ENCODE measurements around the gene TBC1D4. TPM values are rescaled to one million over a fixed set of nuclear protein-coding genes. Genes with fewer than 3 reads are reported as not detected.

TBC1D4 gene
- total RNA-seq, 1 experiment from 2014 or later: 15.1 TPM

DNA sequence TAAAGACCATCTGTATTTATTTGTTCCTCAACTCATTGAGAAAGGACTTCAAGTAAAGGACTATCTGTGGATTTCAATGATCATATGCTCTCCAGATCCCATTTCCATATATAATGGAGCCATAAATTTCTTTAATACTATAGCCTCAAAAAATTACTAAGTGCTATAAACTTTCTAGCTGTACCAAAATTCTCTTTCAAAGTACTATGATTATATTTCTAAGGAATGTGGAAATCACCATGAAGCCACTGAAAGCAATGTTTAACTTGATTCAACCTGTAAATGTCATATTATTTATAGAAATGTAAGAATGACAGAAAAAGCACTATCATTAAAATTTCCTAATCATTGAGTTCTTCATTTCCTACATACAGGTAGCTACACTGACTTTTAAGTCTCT is 20.7 kb downstream of the TBC1D4 start:
- Histone ChIP-seq H3K4me1 (ENCODE audit: insufficient read depth, low read length) (no peaks in the 10 kb centered on the region), H3F3A (ENCODE audit: low read length, unreplicated experiment) (no peaks in the 10 kb centered on the region), H2AFZ (ENCODE audit: low read length) (no peak overlapping the region), H3K4me3 (ENCODE audit: low read length) (no peak overlapping the region), H3K9me3 (ENCODE audit: low read length) (no peaks in the 10 kb centered on the region), H3K9me2 (replicated peaks; ENCODE audit: low read length) (no peaks in the 10 kb centered on the region), H3K9ac (ENCODE audit: low read length) (no peak overlapping the region), H3K27me3 (ENCODE audit: low read length) (no peaks in the 10 kb centered on the region), H3K4me2 (ENCODE audit: low read length) (no peak overlapping the region), H3K79me2 (ENCODE audit: low read length) (peaks cover 7% of the 10 kb centered on the region; the same call in 1 of the 2 replicates), H4K20me1 (ENCODE audit: low read length) (no peaks in the 10 kb centered on the region), H3K36me3 (ENCODE audit: low read depth, low read length) (peaks cover 5% of the 10 kb centered on the region; the same call in 1 of the 2 replicates), H3K27ac (ENCODE audit: low read length) (no peak overlapping the region)
- ATAC-seq (no peak), DNase-seq (no peak)
- intact Hi-C loops (cut with micrococcal nuclease): no loop called here
- POLR2A ChIA-PET (ENCODE audit: unreplicated experiment): no interaction called here
- CTCF ChIA-PET: no interaction called here
- BruUV-seq (replicated peaks): no TSS peak
- no peak for TF ChIP-seq EZH2phosphoT487 (IDR thresholded peaks at IDR 0.05; ENCODE audit: borderline replicate concordance, low read length)
- TF ChIP-seq EZH2 (IDR thresholded peaks at IDR 0.05; ENCODE audit: low read length, unreplicated experiment): no peak
- TF ChIP-seq, protein P1, sequence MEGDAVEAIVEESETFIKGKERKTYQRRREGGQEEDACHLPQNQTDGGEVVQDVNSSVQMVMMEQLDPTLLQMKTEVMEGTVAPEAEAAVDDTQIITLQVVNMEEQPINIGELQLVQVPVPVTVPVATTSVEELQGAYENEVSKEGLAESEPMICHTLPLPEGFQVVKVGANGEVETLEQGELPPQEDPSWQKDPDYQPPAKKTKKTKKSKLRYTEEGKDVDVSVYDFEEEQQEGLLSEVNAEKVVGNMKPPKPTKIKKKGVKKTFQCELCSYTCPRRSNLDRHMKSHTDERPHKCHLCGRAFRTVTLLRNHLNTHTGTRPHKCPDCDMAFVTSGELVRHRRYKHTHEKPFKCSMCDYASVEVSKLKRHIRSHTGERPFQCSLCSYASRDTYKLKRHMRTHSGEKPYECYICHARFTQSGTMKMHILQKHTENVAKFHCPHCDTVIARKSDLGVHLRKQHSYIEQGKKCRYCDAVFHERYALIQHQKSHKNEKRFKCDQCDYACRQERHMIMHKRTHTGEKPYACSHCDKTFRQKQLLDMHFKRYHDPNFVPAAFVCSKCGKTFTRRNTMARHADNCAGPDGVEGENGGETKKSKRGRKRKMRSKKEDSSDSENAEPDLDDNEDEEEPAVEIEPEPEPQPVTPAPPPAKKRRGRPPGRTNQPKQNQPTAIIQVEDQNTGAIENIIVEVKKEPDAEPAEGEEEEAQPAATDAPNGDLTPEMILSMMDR (conservative IDR thresholded peaks at IDR 0.05; ENCODE audit: low read depth, low read length): no peak

DNA sequence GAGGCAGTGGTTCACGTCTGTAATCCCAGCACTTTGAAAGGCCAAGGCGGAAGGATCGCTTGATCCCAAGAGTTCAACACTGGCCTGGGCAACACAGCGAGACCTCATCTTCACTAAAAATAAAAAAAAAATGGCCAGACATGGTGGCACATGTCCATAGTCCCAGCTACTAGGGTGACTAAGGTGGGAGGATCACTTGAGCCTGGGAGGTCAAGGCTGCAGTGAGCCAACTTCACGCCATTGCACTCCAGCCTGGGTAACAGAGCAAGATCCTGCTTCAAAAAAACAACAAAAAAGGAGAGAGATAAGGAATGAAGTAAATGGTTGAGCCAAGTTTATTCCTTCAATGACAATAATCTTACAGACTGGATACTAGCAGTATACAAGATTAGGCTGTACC is 21.3 kb downstream of the TBC1D4 start:
- Histone ChIP-seq H3K4me3 (ENCODE audit: low read length) (no peak overlapping the region), H2AFZ (ENCODE audit: low read length) (no peak overlapping the region), H4K20me1 (ENCODE audit: low read length) (no peaks in the 10 kb centered on the region), H3K9ac (ENCODE audit: low read length) (no peak overlapping the region), H3K27me3 (ENCODE audit: low read length) (no peaks in the 10 kb centered on the region), H3F3A (ENCODE audit: low read length, unreplicated experiment) (no peaks in the 10 kb centered on the region), H3K4me2 (ENCODE audit: low read length) (no peak overlapping the region), H3K9me3 (ENCODE audit: low read length) (no peaks in the 10 kb centered on the region), H3K27ac (ENCODE audit: low read length) (no peak overlapping the region), H3K4me1 (ENCODE audit: insufficient read depth, low read length) (no peaks in the 10 kb centered on the region), H3K36me3 (ENCODE audit: low read depth, low read length) (peaks cover 5% of the 10 kb centered on the region; the same call in 1 of the 2 replicates), H3K79me2 (ENCODE audit: low read length) (0 out of 2 replicates have a peak, but pooled peaks cover 1% of the 10 kb centered on the region), H3K9me2 (replicated peaks; ENCODE audit: low read length) (no peaks in the 10 kb centered on the region)
- BruUV-seq (replicated peaks): no TSS peak
- POLR2A ChIA-PET (ENCODE audit: unreplicated experiment): no interaction called here
- DNase-seq (no peak), ATAC-seq (no peak)
- TF ChIP-seq EZH2phosphoT487 (IDR thresholded peaks at IDR 0.05; ENCODE audit: borderline replicate concordance, low read length) (no peak), EZH2 (IDR thresholded peaks at IDR 0.05; ENCODE audit: low read length, unreplicated experiment) (no peak)
- TF ChIP-seq, protein P1 (conservative IDR thresholded peaks at IDR 0.05; ENCODE audit: low read depth, low read length): no peak
- CTCF ChIA-PET: no interaction called here
- intact Hi-C loops (cut with micrococcal nuclease): no loop called here

GRCh38 chr13:75458696-75459422 is 23.1 kb downstream of the TBC1D4 start:
- POLR2A ChIA-PET (ENCODE audit: unreplicated experiment): no interaction called here
- CTCF ChIA-PET: no interaction called here
- H3K4me1 ChIP-seq (ENCODE audit: insufficient read depth, low read length): no peaks in the 10 kb centered on the region
- no peaks in the 10 kb centered on the region for H3F3A ChIP-seq (ENCODE audit: low read length, unreplicated experiment)
- no peaks in the 10 kb centered on the region for H4K20me1 ChIP-seq (ENCODE audit: low read length)
- H3K9ac ChIP-seq (ENCODE audit: low read length): no peak overlapping the region
- no peaks in the 10 kb centered on the region for H3K9me3 ChIP-seq (ENCODE audit: low read length)
- intact Hi-C loops (cut with micrococcal nuclease): no loop called here
- no peak overlapping the region for H3K27ac ChIP-seq (ENCODE audit: low read length)
- no peak for ATAC-seq
- no peak for TF ChIP-seq EZH2phosphoT487 (IDR thresholded peaks at IDR 0.05; ENCODE audit: borderline replicate concordance, low read length)
- TF ChIP-seq EZH2 (IDR thresholded peaks at IDR 0.05; ENCODE audit: low read length, unreplicated experiment): no peak
- TF ChIP-seq, protein P1 (conservative IDR thresholded peaks at IDR 0.05; ENCODE audit: low read depth, low read length): no peak
- no peaks in the 10 kb centered on the region for H3K36me3 ChIP-seq (ENCODE audit: low read depth, low read length)
- H3K4me2 ChIP-seq (ENCODE audit: low read length): no peak overlapping the region
- no peaks in the 10 kb centered on the region for H3K9me2 ChIP-seq (replicated peaks; ENCODE audit: low read length)
- H3K4me3 ChIP-seq (ENCODE audit: low read length): no peak overlapping the region
- no peaks in the 10 kb centered on the region for H3K27me3 ChIP-seq (ENCODE audit: low read length)
- no peak overlapping the region for H2AFZ ChIP-seq (ENCODE audit: low read length)
- H3K79me2 ChIP-seq (ENCODE audit: low read length): peaks cover 7% of the 10 kb centered on the region; the same call in 1 of the 2 replicates
- no peak for DNase-seq
- BruUV-seq (replicated peaks): no TSS peak
